Dendritic cell treated with granulocyte-macrophage colony-stimulating factor and Interleukin-4, amounts not matched to agents 40 ng/mL and 50 ng/mL, for 4 days (primary cell): ENCODE data around the gene TECRL.

ENCODE experiments used
- H3K27ac Mint-ChIP-seq: one replicate; pipeline ENCODE4 v1.8.0; 2022; ENCODE audit warnings: mild to moderate bottlenecking, mixed read lengths
- H3K27me3 Mint-ChIP-seq: one replicate; pipeline ENCODE4 v1.8.0; 2022; ENCODE audit warnings: mild to moderate bottlenecking, mixed read lengths
- H3K36me3 Mint-ChIP-seq: one replicate; pipeline ENCODE4 v1.8.0; 2022; ENCODE audit warnings: low read depth, mixed read lengths
- H3K4me1 Mint-ChIP-seq: one replicate; pipeline ENCODE4 v1.8.0; 2022; ENCODE audit warnings: low read depth, mixed read lengths
- H3K4me3 Mint-ChIP-seq: one replicate; pipeline ENCODE4 v1.8.0; 2022; ENCODE audit warnings: mild to moderate bottlenecking, moderate library complexity, mixed read lengths
- H3K9me3 Mint-ChIP-seq: one replicate; pipeline ENCODE4 v1.8.0; 2022; ENCODE audit warnings: mixed read lengths
- intact Hi-C: fragments of 100-400 bp; cut with micrococcal nuclease; formaldehyde crosslinking; loops from one replicate; pipeline ENCODE4 v1.15.0; 2022

Gene TECRL

GRCh38 chr4:64360664-64361398 is 48.4 kb downstream of the TECRL start:
- no peak overlapping the region for H3K4me3 Mint-ChIP-seq
- H3K4me1 Mint-ChIP-seq = no peaks in the 10 kb centered on the region
- H3K27ac Mint-ChIP-seq = no peak overlapping the region
- no peaks in the 10 kb centered on the region for H3K36me3 Mint-ChIP-seq
- intact Hi-C loops = no loop called here
- no peaks in the 10 kb centered on the region for H3K27me3 Mint-ChIP-seq
- no peaks in the 10 kb centered on the region for H3K9me3 Mint-ChIP-seq

- H3K4me1 Mint-ChIP-seq = no peaks in the 10 kb centered on the region
- no peaks in the 10 kb centered on the region for H3K9me3 Mint-ChIP-seq
- intact Hi-C loops = no loop called here
- no peak overlapping the region for H3K4me3 Mint-ChIP-seq
- H3K27ac Mint-ChIP-seq = no peak overlapping the region
- no peaks in the 10 kb centered on the region for H3K36me3 Mint-ChIP-seq
- H3K27me3 Mint-ChIP-seq = no peaks in the 10 kb centered on the region
Measured at GRCh38 chr4:64359489-64359888, 49.8 kb downstream of the TECRL start.

- intact Hi-C loops = no loop called here
- no peaks in the 10 kb centered on the region for H3K36me3 Mint-ChIP-seq
- H3K9me3 Mint-ChIP-seq = no peaks in the 10 kb centered on the region
- H3K27ac Mint-ChIP-seq = no peak overlapping the region
- H3K4me3 Mint-ChIP-seq = no peak overlapping the region
- no peaks in the 10 kb centered on the region for H3K4me1 Mint-ChIP-seq
- H3K27me3 Mint-ChIP-seq = no peaks in the 10 kb centered on the region
Measured at GRCh38 chr4:64353904-64354303, 55.3 kb downstream of the TECRL start.

GRCh38 chr4:64341711-64342110 is 67.5 kb downstream of the TECRL start:
- Mint-ChIP-seq H3K27me3 (no peaks in the 10 kb centered on the region), H3K36me3 (no peaks in the 10 kb centered on the region), H3K4me3 (no peak overlapping the region), H3K9me3 (peaks cover 14% of the 10 kb centered on the region), H3K4me1 (no peaks in the 10 kb centered on the region), H3K27ac (no peak overlapping the region)
- intact Hi-C loops = no loop called here

DNA sequence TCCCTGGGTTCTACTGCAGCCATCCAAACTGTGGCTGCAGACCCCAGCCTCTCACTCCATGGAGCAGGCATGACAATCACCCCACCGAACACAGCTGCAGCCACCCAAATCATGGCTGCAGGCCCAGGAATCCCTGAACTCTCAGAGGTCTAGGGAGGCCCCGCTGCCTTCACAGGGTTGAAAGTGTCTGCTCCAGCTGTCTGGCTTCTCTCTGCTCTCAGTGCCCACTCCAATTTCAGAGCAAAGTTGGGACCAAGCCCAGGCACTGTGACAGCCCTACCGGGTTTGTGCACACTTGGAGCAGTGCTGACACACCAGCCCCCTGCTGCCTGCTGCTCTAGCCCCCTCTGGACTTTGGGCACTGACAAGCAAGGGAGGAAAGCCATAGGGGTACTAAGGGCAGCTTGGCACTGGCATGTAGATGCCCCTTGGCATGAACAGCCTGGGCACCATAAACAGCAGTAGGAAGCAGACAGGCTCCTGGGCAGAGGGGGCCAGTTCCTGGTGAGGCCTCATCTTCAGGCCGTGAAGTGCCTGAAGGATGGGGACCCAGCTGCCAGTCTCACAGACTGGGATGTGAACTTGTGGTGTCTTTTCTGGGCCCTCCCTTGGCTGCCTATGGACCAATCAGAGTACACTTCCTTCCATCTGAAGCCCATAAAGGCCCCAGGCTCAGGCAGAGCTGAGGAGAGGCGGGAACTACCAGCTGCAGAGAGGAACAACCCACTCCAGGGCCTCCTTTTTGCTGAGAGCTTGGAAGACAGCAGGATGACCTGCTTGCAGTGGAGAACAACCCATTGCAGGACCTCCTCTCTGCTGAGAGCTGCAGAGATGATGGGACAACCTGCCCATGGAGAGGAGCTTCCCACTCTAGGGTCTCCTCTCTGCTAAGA is 68.8 kb downstream of the TECRL start:
- H3K27me3 Mint-ChIP-seq = no peaks in the 10 kb centered on the region
- H3K4me1 Mint-ChIP-seq = no peaks in the 10 kb centered on the region
- H3K36me3 Mint-ChIP-seq = no peaks in the 10 kb centered on the region
- intact Hi-C loops = no loop called here
- peaks cover 10% of the 10 kb centered on the region for H3K9me3 Mint-ChIP-seq
- no peak overlapping the region for H3K4me3 Mint-ChIP-seq
- H3K27ac Mint-ChIP-seq = no peak overlapping the region

DNA sequence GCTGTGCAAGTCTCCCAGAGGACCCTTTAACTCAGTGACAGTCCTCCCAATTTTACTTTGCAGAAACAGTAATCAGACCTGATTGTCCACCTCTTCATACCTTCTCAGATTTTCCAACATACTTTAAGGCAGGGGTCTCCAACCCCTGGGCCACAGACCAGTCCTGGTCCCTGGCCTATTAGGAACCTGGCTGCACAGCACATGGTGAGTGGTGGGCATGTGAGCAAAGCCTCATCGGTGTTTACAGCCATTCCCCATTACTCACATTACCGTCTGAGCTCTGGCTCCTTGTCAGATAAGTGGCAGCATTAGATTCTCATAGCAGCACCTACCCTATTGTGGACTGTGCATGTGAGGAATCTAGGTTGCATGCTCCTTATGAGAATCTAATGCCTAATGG is 74.3 kb downstream of the TECRL start:
- Mint-ChIP-seq H3K36me3 (no peaks in the 10 kb centered on the region), H3K4me3 (no peak overlapping the region), H3K4me1 (no peaks in the 10 kb centered on the region), H3K27ac (no peak overlapping the region), H3K27me3 (no peaks in the 10 kb centered on the region), H3K9me3 (peaks cover 8% of the 10 kb centered on the region)
- intact Hi-C loops = no loop called here

DNA sequence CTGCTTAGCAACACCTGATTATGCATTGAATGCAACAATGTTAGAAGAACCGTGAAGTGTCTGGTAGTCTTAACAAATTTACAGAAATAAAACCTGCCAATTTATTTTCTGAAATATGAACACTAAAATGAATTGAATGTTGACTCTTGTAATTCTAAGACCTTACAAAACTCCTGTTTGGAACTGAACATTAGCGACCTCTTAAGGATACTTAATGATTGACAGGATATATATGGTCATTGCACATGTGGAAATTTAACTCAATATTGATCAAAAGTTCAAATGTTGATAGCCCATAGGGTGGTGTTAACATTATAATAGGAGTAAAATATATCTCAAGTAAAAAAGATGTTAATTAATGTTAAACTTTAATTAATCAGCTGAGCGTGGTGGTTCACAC is 79.1 kb downstream of the TECRL start:
- H3K9me3 Mint-ChIP-seq = no peaks in the 10 kb centered on the region
- intact Hi-C loops = no loop called here
- no peaks in the 10 kb centered on the region for H3K36me3 Mint-ChIP-seq
- H3K4me3 Mint-ChIP-seq = no peak overlapping the region
- no peaks in the 10 kb centered on the region for H3K4me1 Mint-ChIP-seq
- H3K27ac Mint-ChIP-seq = no peak overlapping the region
- H3K27me3 Mint-ChIP-seq = no peaks in the 10 kb centered on the region

- Mint-ChIP-seq H3K36me3 (no peaks in the 10 kb centered on the region), H3K27ac (no peak overlapping the region), H3K4me1 (no peaks in the 10 kb centered on the region), H3K4me3 (no peak overlapping the region), H3K9me3 (peaks cover 7% of the 10 kb centered on the region), H3K27me3 (no peaks in the 10 kb centered on the region)
- intact Hi-C loops = no loop called here
Measured at GRCh38 chr4:64327237-64327636, 82.0 kb downstream of the TECRL start.

GRCh38 chr4:64326507-64326906 is 82.7 kb downstream of the TECRL start:
- H3K4me1 Mint-ChIP-seq = no peaks in the 10 kb centered on the region

GRCh38 chr4:64306255-64306565 is 103.0 kb downstream of the TECRL start:
- no peaks in the 10 kb centered on the region for H3K27me3 Mint-ChIP-seq
- H3K27ac Mint-ChIP-seq = no peak overlapping the region
- no peaks in the 10 kb centered on the region for H3K36me3 Mint-ChIP-seq
- peaks cover 12% of the 10 kb centered on the region for H3K9me3 Mint-ChIP-seq
- intact Hi-C loops = no loop called here
- no peaks in the 10 kb centered on the region for H3K4me1 Mint-ChIP-seq
- no peak overlapping the region for H3K4me3 Mint-ChIP-seq

More at GRCh38 chr4:64326507-64326906, 82.7 kb downstream of the TECRL start:
- no peak overlapping the region for H3K4me3 Mint-ChIP-seq
- peaks cover 7% of the 10 kb centered on the region for H3K9me3 Mint-ChIP-seq
- H3K36me3 Mint-ChIP-seq = no peaks in the 10 kb centered on the region
- no peak overlapping the region for H3K27ac Mint-ChIP-seq
- H3K27me3 Mint-ChIP-seq = no peaks in the 10 kb centered on the region
- intact Hi-C loops = no loop called here

- H3K4me1 Mint-ChIP-seq = no peaks in the 10 kb centered on the region
- no peak overlapping the region for H3K27ac Mint-ChIP-seq
- intact Hi-C loops = no loop called here
- H3K27me3 Mint-ChIP-seq = no peaks in the 10 kb centered on the region
- peaks cover 12% of the 10 kb centered on the region for H3K9me3 Mint-ChIP-seq
- H3K4me3 Mint-ChIP-seq = no peak overlapping the region
- no peaks in the 10 kb centered on the region for H3K36me3 Mint-ChIP-seq
Measured at GRCh38 chr4:64305565-64306254, 103.5 kb downstream of the TECRL start.

- Mint-ChIP-seq H3K36me3 (no peaks in the 10 kb centered on the region), H3K4me3 (no peak overlapping the region), H3K27ac (no peak overlapping the region)
Measured at GRCh38 chr4:64272432-64272831, 136.8 kb downstream of the TECRL start.

DNA sequence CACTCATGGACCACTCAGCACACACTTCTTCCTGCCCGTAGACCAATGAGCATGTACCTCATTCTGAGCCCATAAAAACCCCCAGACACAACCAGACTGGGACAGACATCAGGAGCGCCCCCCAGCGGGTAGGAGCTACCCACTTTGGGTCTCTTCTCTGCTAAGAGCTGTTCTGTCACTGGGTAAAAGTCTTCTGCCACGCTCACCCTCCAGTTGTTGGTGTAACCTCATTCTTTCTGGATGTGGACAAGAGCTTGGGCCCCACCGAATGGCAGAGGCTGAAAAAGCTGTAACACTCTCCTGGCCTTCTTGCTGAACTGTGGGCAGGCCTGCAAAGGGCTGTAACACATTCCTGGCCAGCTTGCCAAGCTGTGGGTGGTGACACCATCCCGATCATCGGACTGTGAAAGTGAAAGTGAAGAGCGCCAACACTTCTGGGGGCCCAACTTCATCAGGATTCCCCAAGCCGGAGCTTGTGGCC is 137.6 kb downstream of the TECRL start:
- Mint-ChIP-seq H3K36me3 (no peaks in the 10 kb centered on the region), H3K27ac (no peak overlapping the region), H3K27me3 (no peaks in the 10 kb centered on the region), H3K4me1 (no peaks in the 10 kb centered on the region), H3K4me3 (no peak overlapping the region), H3K9me3 (peaks cover 10% of the 10 kb centered on the region)
- intact Hi-C loops = no loop called here

More at GRCh38 chr4:64272432-64272831, 136.8 kb downstream of the TECRL start:
- intact Hi-C loops = no loop called here
- Mint-ChIP-seq H3K9me3 (peaks cover 2% of the 10 kb centered on the region), H3K27me3 (no peaks in the 10 kb centered on the region), H3K4me1 (no peaks in the 10 kb centered on the region)

DNA sequence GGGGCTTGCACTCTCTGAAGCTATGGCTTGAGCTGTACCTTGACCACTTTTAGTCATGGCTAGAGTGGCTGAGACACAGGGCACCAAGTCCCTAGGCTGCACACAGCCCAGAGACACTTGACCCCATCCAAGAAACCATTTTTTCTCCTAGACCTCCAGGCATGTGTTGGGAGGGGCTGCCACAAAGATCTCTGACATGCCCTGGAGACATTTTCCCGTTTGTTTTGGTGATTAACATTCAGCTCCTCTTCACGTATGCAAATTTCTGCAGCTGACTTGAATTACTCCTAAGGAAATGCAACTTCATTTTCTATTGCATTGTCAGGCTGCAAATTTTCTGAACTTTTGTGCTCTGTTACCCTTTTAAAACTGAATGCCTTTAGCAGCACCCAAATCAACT is 142.6 kb downstream of the TECRL start:
- H3K27me3 Mint-ChIP-seq = no peaks in the 10 kb centered on the region
- H3K4me1 Mint-ChIP-seq = no peaks in the 10 kb centered on the region
- no peak overlapping the region for H3K4me3 Mint-ChIP-seq
- H3K36me3 Mint-ChIP-seq = no peaks in the 10 kb centered on the region
- H3K27ac Mint-ChIP-seq = no peak overlapping the region
- intact Hi-C loops = no loop called here
- peaks cover 30% of the 10 kb centered on the region for H3K9me3 Mint-ChIP-seq
